Measurements from ENCODE around the gene HTRA2.

The HTRA2 gene

DNA sequence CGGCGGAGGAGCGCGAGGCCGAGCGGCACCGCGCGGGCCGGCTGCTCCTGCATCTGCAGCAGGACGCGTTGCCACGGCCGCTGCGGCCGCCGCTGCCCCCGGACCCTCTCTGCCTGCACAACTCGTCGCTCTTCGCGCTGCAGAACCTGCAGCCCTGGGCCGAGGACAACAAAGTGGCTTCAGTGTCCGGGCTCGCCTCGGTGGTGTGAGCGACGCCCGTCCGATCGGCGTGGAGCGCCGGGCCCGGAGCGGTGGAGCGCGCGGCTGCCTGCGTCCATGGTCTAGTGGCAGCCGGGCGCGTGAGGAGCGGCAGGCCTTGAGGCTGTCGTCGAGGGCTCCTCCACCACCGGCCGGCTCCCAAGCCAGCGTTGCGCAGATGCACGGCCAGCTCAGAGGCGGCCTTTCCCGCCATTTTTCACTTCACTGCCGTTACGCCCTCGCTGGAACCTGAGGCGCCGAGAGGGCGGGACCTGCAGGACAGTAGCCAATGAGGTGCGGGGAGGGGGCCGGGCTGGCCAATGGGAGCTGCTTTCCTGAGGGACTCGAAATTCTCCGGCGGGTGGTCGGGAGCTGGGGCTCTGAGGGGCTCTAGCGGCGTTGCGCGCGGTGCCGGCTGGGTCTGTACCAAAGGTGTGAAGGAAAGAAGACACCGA, 13.6 kb upstream of the HTRA2 start:
- peak; percentile 55 for DNase-seq (ENCODE audit: low read depth)

DNA sequence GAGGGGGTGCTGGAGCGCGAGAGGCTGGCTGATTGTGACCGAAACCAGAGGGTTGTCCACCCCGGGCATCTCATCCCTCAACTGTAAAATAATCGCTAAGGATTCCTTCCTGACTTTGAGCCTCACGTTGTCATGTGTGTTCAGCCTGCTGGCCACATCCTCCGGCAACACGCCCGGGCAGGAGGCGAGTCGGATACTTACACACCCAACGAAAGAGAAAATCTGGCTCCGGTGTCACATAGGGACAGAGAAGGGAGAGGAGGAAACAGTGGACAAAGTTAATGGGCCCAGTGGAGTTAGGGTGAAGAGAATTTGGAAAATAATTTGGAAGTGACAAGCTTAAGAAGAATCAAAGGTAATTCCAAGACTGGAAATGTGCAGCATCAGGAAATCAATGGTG, 13.1 kb upstream of the HTRA2 start:
- no peak for DNase-seq (ENCODE audit: low read depth)

DNA sequence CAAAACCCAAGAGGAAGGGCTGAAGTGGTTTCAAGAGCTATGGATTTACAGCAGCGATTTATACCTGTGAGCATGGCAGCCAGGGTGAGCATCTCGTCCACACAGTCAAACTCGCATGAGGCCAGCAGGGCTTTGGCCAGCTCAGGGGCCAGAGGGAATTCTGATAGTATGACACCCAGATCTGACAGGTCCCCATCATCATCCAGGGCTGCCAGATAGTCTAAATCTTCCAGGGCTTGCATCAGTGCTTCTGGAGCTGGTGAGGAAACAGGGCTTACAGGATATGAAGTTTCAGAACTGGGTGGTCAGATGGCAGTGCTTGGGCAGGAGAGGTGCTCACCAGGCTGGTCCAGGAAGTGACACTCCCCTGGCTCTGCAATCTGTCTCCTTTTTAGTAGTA, 7.2 kb upstream of the HTRA2 start:
- no peak for DNase-seq (ENCODE audit: low read depth)

DNA sequence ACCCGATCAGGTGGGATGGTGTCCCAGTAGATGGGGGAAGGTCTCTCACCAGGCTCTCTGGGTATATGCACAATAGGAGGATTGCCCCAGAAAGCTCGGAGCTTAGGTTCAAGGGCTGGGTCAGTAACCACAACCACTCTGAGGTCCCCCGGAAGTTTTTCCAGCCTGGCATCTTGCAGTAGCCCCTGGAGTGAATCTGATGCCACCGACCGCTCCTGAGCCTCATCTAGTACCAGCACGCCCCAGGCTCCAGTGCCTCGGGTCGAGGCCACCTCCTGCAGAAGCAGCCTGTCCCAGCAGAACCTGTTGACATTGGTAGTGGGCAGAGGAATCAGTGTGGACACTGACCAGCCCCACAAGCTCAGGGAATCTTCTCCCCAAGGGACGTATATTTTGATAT, 5.7 kb upstream of the HTRA2 start:
- no peak for DNase-seq (ENCODE audit: low read depth)

DNA sequence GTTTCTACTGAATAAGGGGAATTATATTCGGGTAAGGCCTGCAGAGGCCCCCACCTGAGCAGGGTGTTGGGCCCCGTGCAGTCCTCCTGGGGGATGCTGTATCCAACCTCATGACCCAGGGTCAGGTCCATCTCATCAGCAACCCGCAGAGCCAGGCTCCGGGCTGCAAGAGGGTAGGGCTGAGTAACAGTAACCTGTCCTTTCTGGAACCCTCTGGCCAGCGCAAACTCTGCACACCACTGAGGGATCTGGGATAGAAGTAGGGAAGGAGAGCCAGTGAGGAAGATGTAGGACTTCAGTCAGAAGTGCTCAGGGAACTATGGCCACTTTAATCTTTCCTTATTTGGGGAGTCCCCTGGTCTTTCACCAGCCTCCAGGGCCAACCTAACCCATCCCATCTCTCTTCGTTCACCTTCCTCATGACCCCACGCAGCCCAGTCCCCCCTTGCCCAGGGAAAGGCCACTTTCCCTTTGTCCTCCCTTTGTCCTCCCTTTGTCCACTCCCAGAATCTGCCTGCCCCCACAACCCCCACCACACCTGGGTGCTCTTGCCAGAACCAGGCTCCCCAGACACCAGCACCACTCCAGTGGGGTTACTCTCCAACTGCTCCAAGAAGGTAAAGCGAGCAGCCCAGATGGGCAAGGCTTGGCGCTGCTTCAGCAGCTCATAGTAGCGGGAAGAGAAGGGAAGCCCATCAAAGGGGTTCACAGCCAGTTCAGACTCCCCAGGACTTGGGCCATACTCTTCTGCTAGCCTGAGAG, 4.6 kb upstream of the HTRA2 start:
- DNase-seq (ENCODE audit: low read depth), result no peak

DNA sequence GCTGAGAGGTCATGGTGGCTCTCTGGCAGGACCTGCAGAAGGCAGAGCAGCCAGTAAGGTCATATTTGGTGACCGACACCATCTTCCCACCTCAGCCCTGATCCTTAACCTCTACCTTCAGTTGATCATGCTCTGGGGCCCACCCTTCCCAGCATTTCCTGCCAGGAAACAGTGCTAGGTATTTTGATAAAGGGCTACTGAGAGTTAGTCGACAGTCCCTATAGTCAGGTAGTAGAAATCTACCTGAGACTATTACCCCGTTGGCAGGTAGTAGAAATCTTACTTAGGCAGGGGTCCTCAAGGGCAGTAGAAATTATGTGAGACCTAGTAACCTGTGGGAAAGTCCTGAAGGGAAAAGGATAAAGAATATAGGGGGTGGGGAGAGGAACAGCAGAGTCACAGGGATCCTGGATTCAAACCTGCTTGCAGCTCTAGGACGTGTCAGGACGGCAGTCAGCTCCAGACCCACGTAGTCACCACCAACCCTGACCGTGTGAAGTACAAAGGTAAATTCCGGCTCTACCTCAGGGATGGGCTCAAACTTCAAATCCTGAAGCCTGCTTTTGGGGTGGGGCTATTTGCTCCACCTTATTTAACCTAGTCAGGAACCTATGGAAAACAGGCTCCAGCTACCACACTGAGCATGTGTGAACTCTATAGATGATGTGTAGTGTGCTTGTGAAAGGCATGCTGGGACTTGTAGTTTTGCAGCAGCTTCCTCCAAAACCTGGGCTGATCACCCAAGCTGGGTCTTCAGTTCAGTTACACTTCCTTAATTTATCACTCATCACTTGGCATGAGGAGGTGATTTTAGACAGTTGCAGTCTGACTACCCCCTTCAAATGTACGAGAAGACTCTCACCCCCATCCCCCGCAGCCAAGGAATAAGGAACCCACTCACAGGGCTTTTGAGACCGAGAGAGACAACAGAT, 3.8 kb upstream of the HTRA2 start, which contains the start of gene DQX1:
TSS of gene DQX1 (minus strand) at position 515 of the 932 bp plus-strand sequence. CDS start at position 13, 502 bp downstream.
- DNase-seq (ENCODE audit: low read depth), result no peak

DNA sequence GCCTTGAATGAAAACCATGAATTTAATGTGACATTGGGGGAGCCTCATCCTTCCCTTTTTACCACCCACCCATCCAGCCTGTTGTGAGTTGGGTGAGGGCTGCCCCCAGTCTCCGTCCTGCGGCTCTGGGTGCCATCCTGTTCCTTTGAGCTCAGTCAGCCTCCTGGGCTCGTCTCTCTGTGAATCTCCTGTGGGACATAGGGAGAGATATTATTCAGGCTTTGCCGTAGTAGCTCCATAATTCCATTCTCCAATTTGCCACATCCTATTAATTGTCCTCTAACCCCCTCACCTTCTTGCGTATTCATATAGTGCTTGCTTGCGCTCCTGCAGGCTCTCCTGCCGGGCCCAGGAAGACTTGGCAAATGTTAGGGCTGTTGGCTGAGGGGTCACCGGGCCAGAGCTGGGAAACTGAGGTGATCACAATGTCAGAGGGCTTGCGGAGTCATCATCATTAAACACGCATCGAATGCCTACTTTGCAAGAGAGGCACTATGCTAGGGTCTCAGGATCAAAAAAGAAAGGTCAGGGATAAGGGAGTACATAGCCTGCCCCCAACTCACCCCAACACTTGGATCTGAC, 3.0 kb upstream of the HTRA2 start:
- no peak for DNase-seq (ENCODE audit: low read depth)

DNA sequence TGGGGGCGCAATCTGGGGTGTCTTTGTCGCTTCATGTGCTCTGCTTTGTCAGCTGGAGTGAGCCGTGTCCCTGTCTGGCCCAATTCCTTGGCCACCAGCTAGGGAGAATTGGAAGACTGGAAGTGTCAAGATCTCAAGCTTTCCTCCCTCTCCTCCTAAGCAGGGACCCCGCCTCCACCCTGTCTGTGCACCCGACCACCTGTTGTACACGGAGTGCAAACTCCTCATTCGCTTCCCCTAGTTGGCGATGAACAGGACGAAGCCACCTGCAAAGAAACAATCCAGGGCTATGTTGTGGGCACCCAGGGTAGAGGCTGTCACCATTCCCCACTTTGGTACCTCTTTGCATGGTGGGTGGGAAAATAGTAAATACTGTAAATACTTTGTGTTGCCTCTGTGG, 2.0 kb upstream of the HTRA2 start:
- DNase-seq (ENCODE audit: low read depth), result no peak

DNA sequence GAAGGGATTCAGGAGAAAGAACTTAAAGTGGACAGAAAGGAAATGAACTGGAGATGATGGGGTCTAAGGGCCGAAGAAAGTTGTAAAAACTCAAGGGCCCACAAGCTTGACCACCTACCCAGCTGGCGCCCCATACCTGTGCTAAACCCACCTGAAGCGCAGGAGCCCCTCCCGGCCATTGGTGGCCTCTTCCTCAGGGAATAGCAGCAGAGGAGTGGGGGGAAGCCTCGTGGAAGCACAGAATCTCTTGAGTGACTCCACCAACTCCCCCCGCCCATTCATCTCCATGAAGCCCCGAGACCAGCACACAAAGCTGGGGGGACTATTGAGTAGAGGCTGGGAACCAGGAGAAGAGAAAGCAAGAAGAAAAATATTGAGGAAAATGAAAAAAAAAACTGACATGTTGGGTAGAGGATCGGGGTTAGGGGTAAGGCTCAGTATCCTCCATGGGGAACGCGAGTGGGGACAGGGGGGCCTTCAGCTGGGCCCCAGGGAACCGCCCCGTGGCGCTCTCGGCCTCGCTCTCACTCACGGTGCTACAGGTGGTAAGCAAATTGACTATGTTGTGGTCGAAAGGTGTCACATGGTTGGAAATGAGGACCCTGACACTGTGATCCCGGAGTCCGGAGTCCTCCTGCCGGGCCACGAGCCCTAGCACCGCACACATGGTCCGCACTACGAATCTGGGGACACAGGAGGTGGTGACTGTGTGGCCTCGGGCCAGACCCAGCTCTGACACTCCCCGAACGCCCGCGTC, 955 bp upstream of the HTRA2 start:
- DNase-seq (ENCODE audit: low read depth), result no peak

DNA sequence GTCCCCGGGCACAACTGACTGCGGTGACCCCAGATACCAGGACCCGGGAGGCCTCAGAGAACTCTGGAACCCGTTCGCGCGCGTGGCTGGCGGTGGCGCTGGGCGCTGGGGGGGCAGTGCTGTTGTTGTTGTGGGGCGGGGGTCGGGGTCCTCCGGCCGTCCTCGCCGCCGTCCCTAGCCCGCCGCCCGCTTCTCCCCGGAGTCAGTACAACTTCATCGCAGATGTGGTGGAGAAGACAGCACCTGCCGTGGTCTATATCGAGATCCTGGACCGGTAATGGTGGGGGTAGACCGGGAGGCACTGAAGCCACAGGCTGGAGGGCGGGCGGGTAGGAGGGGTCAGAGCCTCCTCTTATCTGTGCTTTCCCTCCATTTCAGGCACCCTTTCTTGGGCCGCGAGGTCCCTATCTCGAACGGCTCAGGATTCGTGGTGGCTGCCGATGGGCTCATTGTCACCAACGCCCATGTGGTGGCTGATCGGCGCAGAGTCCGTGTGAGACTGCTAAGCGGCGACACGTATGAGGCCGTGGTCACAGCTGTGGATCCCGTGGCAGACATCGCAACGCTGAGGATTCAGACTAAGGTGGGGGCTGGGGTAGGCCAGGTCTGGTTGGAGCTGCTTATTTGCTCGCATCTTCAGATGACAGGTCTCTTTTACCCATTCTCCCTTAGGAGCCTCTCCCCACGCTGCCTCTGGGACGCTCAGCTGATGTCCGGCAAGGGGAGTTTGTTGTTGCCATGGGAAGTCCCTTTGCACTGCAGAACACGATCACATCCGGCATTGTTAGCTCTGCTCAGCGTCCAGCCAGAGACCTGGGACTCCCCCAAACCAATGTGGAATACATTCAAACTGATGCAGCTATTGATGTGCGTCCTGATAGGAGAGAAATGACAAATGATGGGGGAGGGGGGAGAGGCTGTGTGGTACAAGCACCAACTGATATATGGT, 780 bp downstream of the HTRA2 start:
- DNase-seq (ENCODE audit: low read depth), result no peak

DNA sequence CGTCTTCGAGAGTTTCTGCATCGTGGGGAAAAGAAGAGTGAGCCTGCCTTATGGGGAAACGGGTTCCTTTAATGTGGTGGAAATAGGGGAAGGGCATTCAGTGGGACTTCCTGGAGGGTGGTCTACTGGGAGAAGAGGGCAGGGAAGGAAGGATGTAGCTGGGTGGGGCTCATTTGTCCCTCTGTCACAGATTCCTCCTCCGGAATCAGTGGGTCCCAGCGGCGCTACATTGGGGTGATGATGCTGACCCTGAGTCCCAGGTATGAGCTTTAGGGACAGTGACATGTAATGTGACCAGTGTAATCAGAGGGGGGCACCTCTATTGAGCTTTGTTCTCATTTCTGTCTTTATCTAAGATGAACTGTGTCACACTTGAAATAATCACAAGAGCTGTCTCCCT, 1.9 kb downstream of the HTRA2 start:
- no peak for DNase-seq (ENCODE audit: low read depth)

DNA sequence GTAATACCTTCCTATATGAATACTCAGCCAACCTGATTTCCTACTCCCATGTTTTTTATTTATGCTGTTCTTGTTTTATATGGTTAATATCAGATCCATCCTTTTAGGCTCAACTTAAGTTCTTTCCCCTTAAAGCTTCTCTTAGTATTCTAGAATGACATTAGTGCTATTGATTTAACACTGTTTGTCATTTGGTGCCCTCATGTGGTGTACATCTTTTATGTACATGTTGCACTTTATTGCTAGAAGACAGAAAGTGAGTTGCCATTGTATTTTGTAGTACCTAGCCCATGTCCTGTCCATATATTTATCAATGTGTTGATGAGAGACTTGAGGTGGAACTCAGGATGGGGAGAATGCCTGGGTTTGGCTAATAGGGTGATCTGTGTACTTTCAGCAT, 2.5 kb downstream of the HTRA2 start:
- DNase-seq (ENCODE audit: low read depth), result no peak

DNA sequence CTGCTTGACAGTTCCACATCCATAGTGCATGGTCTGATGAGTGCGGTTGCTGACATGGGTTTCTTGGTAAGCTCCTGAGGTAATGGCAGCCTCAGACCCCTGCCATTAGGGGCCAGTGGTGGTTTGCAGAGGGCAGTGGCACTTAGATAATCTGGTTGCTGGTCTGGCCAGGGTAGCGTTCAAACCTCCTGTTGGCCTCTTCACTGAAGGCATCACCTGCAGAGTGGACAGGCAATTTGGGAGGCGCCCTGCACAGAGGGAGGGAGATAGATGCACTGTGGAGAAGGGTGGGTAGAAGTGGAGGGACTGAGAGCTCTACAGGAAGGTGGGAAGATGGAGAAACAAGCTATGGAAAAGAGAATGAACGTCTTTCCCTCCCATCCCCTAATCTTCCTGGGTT, 3.7 kb downstream of the HTRA2 start:
- no peak for DNase-seq (ENCODE audit: low read depth)

DNA sequence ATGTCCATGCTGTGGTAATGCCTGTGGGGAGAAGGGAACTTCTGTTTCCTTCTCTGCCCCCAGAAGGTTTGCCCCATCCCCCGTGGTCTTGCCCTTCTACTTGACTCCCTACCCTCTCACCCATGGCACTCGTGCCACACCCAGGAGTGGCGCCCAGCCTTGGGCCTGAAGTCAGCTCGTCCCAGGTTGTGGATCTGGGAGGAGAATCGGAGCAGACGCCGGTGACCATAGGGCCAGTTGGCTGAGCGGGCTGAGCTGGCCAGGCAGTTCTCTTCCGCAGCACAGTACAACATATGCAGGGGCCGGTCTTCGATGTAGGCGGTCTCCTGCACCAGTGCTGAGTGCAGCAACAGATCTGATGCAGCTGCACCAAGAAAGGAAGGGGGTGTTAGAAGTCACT, 4.7 kb downstream of the HTRA2 start:
- DNase-seq (ENCODE audit: low read depth), result no peak

DNA sequence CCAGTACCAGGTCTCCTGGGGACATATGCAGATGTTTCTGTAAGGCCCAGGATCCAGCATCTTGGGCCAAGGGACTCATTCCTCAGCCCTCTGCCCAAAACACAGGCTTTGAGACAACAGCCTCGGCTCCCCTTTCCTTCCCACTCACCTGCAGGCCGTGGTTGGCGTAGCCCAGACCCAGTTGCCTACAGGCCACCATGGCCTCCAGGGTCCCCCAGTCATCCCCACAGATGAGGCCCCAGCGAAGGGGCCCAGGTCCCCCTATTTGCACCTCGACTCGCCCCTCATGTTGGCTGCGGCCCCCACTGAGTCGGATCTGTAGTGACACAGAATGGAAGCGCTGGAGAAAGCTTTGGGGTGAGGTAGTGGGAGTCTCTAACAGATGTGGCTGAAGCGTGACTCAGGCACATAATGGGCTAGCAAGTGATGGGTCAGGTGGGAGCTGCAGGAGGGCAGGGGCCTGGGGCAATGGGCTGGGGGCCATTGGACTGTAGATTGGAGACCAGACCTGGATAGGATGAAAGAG, 5.8 kb downstream of the HTRA2 start:
- no peak for DNase-seq (ENCODE audit: low read depth)

DNA sequence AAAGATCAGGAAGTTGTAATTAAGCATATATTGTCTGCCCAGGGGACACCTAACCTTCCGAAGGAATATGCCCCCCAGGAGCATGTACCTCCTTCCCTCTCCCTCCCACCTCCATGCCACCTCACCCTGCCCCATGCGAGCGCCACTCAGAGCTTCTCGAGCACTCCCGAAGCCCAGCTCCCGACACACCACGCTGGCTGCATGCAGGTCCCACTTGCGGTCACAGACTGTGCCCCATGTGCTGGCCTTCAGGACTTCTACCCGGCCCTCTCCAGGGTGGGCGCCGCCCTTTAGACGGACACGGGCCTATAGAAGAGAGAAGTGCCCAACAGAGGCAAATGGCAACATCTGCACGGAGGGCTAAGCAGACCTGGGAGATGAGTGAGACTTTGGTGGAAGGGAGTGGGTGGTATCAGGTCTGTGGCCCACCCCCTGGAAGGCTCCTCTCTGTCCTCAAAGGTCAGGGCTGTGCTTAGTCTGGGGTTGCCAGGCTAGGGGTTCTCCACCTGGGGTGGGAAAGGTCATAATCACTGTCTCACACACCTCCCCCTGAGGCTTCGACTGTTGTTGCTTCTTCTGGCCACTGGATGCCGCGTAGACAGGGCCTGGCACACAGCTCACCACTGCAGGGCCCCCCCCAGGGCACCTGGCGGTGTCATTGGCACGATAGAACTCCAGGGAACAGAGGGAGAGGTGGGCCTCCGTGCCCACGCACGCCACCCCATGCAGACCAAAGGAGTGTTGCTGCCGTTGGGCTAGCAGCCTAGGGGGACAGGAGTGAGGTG, 6.6 kb downstream of the HTRA2 start:
- DNase-seq (ENCODE audit: low read depth), result no peak

DNA sequence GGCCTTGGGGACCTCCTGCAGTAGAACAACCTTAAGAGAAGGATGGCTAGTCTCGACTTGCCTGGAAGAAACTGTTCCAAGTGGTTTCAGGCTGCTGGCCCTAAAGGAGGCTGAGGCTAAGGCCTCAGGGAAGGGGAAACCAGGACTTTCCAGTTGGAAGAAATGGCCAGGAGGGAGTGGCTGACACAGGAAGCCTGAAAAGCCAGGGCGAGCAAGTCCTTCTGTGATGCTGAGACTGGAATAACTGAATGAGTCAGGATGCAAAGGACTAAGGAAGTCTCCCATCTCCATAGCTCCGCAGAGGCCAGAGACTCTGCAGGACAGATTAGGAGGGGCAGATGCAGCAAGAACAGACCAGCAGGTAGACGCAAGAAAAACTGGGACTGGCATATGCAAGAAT, 7.4 kb downstream of the HTRA2 start:
- no peak for DNase-seq (ENCODE audit: low read depth)

DNA sequence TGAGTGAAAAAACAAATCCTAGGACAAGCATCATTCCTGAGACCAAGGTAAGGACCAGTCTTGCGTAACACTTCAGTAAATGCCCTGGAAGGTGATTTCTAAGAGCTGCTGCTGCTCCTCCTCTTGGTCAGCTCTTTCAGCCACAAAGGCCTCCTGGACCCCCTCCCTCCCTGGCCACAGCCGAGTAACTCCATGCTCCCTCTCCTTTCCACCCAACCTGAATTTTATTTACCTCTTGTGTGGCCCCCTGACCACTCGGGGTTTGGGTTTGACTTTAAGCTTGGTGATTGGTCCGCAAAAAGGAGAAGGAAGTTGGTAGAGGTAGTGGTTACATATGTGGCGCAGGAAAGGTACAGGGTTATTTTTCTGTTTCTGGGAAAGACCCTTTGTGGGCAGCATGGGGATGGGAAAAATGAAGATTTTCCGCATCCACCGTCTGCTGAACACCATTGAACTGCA, 9.2 kb downstream of the HTRA2 start:
- DNase-seq (ENCODE audit: low read depth), result no peak

DNA sequence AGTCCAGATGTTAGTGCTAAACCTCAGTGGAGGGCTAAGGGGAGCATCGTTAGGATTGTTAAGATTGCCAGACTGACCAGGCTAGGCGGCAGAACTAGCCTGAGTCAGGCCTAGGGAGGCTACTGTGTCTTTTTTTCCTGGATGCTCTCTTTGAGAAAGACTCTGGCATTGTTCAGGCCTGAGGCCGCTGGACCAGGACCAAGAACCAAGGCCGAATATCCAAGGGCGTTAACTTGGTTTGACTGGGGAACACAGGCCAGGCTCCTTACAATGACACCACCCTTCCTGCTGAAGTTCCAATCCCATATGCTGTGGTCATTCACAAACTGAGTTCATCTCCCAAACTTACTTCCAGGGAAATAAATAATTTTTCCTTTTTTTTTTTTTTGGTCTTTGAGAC, 10.6 kb downstream of the HTRA2 start:
- DNase-seq (ENCODE audit: low read depth), result no peak
